Stimulated activated CD4-positive, alpha-beta T cell treated with anti-CD3 and anti-CD28 coated beads, Interleukin-12 subunit alpha, Interleukin-12 subunit beta, amount 100 ng/mL, for 4 hours (primary cell): ENCODE results near the gene SHOC1.
"Not testable (repeated sequence)": the region's sequence is repeated elsewhere in the genome, so short reads cannot be mapped to it uniquely, and the experiment has no call there.

ENCODE experiments used
- DNase-seq: peaks from one replicate; pipeline ENCODE4 v3.0.0-alpha.2; 2020

Gene SHOC1

DNA sequence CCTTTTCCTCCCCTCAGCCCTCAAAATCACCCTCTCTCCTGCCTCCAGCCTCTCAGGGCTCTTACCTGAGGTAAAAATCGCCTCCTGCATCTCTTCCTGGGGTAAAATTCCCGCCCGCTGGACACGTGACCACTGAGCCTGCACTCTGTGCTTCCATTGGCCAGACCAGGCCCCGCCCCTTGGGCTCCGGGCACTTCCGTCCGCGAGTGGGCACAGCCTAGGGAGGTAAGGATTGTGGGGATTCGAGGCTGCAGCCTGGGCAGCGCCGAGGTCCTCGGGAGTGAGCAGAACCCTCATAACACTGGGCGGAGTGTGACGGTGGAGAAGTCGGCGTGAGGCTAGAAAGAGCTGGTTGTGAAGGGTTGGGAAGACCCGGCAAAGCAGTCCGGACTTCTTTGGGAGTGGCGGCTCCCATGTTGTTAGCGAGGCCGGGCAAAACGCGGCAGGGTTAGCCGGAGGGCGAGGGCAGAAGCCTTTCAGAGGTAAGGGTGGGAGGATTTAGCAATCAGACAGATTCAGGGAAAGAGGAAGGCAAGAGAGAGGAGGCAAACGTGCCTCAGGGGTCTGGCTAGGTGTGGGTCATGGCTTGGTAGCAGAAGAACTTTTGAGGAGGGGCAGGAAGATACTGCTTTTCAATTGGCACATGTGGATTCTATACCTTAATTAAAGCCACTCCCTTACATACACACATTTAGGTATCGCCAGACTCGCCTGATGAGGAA, at the start of gene SHOC1:
SHOC1 (minus strand) TSS at position 103 of the 722 bp plus-strand sequence. CDS start 3,519 bp downstream, outside the sequence.
- DNase-seq = no peak

DNA sequence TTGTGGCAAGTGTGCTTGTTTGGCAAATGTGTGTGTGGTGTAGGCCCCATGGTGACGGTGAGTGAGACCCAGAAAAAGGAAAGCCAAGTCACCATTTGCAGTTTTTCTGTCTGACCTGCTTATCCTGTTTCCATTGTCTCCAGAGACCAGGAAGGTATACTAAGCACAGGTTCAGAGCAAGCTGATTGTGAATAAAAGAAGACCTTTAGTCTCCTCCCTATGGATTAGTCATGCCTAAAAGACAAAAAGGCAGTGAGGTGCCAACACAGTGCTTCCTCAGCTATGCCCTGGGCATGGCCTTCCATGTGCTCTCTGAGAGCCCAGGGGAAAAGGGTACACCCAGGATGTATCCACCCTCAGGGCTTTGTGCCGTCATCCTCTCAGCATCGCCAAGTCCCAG, 49.2 kb upstream of the SHOC1 start:
- DNase-seq = no peak

DNA sequence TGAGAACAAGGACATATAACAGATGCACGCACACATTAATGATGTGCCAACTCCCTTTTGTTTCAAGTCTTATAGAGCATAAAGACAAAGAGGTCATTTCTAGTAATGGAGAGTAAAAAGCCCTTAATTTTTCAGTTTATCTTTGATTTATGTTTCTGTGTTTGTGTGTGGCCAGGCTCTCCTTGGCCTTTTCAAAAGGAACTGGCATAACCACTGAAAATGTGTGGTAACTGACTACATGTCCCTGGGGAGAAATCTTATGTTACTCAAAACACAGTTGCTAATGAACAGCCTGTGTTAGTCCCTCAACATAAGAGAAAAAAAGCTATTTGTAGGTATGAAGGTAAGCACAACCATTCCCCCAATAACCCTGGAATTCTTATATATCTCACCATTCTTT, 47.6 kb upstream of the SHOC1 start:
- no peak for DNase-seq

DNA sequence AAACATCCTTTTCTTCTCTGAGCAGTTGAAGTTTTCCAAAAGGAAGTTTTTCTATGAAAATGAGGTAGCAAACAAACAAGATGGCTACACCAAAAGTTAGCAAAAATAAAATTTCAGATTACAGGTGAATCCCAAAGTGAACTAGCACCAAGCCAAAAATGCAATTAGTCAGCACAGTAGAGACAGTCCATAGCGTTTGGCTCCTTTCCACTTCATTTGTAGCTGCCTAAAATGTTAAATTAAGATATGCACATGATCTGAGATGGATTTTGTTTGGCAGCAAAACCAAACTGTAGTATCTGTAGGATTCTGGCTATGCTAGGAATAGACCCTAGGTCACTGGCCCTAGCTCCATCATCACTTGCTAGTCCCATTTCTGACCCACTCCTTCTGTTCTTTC, 45.7 kb upstream of the SHOC1 start:
- no peak for DNase-seq

DNA sequence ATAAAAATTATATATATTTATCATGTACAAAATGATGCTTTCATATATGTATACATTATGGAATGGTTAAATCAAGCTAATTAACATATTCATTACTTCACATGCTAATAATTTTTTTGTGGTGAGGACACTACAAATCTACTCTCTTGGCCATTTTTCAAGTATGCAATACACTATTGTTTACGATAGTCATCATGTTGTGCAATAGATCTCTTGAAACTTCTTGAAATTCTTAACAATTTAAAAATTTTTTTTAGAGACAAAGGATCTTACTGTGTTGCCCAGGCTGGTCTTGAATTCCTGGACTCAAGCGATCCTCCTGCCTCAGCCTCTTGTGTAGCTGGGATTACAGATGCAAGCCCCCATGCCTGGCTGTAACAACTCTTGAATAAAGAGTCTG, 45.2 kb upstream of the SHOC1 start:
- no peak for DNase-seq

DNA sequence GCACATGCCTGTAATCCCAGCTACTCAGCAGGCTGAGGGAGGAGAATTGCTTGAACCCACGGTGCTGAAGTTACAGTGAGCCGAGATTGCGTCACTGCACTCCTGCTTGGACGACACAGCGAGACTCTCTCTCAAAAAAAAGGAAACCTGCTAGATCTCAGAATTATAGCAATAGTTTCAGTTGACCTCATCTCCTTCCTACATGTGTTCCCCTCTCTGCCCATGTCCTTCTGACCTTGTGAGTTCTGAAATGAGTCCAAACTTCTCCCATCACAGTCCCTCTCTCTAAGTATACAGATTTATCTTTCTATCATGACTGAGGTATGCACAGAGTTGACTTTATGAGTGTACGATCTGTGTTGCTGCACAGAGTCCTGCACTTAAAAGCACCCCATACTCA, 44.6 kb upstream of the SHOC1 start:
- no peak for DNase-seq

DNA sequence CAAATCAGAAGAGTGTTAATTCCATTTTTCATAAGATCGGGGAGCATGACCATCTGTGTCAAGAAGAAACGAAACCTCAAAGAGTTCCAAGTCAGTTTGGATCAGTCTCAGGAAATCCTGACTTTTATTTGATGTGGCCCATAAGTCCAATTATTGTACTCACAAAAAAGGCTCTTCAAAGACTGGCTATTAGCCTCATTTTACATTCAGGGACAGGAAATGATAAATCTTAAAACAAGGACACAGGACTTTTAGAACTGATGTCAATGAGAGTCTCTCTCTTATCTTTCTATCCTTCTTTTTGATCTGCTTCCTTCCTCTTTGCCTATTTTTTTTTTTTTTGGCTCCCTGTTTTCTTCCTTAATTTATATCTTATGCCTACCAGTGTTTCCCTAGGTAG, 43.7 kb upstream of the SHOC1 start:
- DNase-seq = no peak

DNA sequence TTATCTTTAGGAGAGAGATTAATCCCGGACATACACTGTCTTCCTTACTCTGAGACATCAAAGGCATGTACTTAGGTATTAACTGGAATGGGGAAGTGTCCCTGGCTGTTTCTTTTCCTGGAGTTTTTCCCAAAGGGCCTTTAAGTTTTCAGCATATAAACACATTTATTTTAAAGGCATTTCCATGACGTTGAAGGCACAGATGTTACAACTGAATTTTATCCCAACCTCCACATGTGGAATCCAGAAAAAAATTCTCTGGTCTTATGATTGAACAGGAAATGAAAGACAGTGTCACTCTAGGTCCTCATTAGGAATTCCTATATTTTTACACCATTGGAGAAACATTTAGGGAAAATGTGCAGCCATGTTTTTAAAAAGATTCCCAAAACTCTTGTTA, 41.6 kb upstream of the SHOC1 start:
- no peak for DNase-seq

DNA sequence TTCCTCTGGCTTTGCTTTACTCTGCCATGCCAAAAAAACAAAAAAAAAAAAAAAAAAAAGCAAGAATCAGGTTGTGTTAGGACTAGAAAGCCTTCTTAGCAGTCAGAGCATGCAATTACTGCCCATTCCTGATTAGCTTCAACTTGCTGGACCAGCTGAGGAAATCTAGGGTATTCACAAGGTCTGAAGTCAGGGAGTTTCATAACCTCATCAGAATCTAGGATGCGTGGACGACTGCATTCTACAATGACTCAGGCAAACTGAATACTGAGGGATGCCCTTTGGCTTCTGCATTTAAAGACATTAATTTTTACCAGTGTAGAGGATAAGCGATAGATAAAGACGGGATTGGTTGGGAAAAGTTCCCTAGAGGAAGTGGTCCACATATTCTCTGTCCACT, 39.2 kb upstream of the SHOC1 start:
- no peak for DNase-seq

DNA sequence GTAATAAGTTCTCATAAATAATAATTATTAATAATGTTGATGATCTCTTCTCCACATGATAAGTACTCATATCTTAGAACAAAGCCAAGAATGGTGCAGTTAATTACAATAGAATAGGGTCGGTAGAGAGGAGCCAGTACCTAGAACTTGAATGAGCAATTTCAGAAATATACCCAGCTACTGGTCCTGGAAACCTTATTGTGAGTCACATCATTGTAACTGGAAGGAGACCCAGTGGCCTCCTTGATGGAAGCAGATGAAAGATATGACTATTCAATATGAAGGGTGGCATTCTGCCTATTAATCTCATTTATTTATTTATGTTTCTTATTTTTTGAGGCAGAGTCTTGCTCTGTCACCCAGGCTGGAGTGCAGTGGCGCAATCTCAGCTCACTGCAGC, 37.7 kb upstream of the SHOC1 start:
- no peak for DNase-seq

DNA sequence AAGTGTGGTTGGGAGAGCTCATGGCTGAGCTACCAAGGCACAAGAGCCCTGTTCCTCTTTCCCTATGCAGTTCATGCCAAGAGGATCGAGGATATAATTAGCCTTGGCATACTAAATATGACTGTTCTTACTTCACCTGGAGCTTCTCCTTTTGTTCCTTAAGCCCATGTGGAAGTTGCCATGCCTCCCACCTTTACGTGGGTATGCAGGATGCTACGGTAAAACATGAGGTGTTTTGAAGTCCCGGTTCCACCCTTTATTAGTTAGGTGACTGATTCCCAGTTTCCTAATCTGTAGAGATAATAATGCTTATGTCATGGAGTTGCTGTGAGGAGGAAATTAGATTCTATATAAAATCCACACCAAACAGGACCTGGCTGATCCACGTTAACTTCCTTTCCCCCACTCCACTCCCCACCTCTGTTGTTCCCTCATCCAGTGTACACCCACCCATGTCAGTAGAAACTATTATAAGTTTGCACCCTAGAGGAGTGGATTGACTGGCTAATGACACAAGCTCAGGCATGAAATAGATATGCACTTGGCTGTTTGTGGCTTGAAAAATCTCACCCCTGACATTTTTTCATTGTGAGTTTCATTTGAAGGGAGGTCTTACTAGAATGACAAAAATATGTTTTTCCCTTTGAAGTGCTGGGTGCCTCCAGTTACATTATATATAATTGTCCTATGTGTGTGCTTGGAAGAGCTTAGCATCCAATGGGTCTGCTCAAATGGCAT, 36.8 kb upstream of the SHOC1 start:
- DNase-seq = no peak

DNA sequence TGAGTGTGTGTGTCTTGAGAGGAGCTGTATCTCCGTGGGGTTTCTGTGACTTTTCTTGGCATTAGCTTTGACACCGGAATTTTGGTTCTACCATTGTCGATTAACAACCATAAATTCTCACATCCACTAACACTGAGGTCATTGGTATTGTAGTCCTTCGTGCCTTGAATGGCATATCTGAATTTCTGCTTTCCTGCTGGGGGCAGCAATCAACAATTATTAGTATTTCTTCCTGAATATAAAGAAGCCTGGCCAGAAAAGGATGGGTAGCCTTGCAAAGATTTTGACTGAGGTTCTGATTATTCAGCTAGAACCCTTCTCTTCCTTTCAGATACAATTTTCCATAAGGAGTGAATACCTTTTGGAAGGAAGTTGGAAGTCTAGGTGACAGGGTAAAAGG, 33.5 kb upstream of the SHOC1 start:
- no peak for DNase-seq

DNA sequence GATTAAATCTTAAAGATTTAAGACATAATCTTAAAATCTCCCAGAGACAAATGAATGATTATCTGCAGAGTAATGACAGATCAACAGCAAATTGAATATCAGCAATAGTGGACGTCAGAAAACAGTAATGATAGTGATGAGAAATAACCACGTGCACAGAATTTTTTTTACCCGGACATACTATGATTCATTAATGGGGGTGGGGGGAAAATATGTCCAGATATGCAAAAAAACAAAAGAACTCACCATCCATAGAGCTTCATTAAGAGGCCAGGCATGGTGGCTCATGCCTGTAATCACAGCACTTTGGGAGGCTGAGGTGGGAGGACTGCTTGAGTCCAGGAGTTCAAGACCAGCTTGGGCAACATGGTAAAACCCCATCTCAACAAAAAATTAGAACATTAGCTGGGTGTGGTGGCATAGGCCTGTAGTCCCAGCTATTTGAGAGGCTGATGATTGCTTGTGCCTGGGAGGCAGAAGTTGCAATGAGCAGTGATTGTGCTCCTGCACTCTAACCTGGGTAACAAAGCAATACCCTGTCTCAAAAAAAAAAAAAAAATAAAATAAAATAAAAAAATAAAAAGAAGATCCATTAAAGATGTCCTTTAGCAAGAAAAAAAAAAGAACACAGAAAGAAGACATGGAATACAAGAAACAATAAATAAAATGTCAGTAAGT, 30.9 kb upstream of the SHOC1 start:
- no peak for DNase-seq

DNA sequence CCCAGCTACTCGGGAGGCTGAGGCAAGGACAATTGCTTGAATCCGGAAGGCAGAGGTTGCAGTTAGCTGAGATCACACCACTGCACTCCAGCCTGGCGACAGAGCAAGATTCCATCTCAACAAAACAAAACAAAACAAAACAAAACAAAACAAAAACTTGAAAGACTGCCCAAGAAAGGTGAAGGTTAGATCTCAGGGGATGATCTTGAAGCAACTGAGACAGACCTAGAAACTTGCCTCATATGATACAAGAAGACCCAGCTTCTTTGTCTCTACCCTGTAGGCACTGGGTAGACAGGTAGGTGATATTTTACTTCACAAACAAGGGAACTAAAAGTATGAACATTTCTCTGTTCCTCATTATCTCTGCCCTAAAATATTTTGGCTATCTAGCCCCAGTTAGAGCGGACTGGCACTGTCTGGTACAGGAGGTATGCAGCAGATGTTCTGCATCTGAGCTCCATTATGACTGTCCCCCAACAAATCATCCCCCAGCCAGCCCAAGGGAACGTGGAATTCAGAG, 26.3 kb upstream of the SHOC1 start:
- no peak for DNase-seq

DNA sequence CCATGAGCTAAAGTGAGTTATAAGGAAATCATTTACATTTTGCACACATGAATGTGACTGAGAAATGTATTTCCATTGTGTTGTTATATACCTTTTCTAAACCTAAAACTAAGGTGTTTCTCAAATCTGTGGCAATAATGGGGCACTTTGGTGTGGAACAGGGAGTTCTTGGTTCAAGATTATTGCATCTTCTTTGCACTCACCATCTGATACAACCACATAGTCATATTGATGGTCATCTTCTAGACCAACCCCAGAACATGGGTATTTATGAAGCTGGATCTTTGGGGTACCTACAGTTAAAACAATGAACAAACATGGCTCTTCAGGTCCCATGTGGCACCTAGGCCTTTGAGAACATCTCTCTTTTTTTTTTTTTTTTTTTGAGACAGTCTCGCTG, 24.6 kb upstream of the SHOC1 start:
- no peak for DNase-seq

DNA sequence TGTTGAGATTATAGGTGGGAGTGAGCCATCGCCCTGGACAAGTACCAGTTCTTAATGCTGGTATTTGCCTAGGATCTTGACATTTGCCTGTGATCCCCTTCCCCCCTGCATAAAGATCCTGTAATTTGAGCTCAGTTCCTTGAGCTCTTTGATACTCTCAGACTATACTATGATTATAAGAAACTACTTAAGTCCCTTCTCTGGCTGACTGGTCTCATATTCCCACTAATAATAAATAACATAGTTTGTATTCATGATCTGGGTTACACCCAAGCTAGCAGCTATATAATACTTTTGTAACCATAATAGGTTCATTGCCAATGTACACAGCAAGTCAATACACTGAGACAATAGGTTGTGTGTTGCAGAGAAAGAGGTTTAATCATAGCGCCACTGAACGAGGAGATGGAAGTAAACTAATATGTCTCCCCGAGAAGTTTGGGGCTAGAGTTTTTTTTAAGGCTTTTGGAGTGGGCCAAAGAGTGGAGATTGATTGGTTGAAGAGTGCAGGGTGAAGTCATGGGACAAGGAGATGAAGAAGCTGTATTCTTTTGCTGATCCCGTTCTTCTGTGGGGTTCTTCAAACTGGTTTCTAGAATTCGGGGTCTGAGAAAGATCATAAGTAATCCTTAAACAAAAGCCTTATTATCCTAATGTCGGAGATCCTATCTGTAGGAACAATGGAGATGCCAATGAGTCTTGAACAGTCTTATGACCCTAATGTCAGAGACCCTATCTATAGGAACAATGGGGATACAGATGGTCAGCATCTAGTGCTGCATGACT, 20.7 kb upstream of the SHOC1 start:
- DNase-seq = no peak

DNA sequence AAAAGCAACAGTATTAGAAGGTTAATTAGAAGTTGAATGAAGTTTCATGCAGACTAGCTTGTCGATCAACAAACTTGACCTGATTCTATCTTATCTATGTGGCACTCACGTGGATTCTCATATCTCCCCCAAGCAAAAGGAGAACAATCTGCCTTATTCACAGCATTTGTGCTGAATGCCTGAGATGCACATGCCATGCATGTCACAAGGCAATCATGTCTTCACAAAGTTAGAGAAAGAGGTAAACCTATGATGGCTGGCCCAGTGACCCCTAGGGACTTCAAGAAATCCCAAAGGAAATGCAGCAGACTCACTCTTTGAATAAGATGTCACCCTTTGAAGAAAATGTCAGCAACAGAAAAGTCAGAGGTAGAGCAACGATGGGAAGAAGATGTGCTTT, 17.6 kb upstream of the SHOC1 start:
- no peak for DNase-seq

DNA sequence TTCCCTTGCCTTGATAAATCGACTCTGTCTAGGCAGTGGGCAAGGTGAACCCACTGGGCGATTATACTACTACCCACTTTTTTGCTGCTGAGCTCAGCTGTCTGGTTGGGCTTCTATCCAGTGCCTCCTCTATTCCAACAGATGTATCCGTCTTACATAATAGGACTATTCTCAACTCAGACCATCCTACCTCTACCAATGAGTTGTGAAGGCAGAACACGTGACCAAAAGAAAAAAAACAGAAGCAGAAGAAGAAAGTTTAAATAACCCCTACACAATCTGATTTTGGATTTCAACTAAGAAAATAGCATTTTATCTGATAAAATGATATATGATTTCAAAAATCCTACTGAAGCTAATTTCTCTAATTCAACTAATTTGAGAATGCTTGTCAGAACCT, 16.2 kb upstream of the SHOC1 start:
- no peak for DNase-seq

DNA sequence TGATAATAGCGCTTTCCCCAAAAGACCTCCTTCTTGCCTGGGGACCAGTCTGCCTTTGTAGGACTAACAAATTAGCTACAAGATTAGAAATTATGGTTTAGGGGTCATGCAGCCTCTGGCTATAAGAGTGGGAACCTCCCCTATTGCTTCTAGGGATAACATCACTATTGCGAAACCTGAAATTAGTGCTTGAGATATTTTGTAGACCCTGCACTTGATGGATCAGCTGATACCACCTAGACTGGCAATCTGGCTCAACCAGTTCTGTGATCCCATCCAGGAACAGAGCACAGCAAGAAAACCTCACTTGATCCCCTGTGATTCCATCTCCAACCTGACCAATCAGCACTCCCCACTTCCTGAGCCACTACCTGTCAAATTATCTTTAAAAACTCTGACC, 15.7 kb upstream of the SHOC1 start:
- DNase-seq = not testable (repeated sequence)

DNA sequence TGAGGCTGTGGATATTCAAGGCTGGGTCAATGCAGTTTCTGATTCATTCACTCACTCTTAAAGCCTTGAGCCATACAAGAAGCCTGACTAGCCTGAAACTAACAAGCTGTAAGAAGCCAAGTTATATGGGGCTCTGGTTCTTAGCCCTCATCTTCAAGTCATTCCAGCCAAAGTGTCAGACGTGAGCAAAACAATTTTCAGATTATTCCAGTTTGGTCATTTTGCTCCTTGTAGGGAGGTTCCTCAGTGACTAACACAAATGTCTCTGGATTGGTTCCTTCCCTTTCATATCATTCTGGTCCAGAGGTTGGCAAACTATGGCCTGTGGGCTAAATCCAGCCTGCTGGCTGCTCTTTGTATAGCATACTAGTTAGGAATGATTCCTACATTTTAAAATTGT, 12.5 kb upstream of the SHOC1 start:
- DNase-seq = no peak

DNA sequence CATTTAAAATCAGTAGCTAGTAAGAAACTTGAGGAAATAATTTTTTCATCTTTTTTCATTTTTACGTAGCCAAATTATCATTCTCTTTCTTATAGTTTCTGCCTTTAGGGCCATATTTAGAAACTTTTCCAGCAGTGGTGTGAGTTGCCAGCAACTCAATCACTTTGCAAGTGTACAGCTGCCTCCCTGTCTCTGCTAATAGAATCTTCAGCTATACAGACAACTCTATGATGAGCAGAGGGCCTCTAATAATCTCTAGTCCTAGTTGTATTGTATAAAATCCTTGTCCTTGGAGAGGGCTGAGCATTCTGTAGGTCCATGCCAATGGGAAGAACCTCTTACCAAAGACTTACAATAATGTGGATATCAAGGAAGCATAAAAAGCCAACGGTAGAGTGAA, 11.5 kb upstream of the SHOC1 start:
- no peak for DNase-seq

DNA sequence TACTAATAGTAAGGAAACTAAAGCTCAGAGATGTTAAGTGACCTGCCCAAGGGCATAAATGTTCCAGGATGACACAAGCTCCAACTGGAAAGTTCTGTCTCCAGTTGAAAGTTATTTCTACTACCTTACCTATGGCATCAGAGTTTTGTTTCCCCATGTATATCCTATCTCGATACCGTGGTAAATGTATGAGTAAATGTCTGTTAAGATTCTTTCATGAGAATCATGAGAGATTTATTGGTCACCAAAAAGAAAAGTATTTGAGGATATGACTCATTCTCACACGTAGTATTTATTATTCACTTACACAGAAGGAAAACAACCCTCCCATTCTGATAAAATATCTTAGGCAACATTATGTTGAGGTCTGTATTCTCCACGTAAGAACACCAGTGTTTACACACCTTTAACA, 11.1 kb upstream of the SHOC1 start:
- DNase-seq = no peak

DNA sequence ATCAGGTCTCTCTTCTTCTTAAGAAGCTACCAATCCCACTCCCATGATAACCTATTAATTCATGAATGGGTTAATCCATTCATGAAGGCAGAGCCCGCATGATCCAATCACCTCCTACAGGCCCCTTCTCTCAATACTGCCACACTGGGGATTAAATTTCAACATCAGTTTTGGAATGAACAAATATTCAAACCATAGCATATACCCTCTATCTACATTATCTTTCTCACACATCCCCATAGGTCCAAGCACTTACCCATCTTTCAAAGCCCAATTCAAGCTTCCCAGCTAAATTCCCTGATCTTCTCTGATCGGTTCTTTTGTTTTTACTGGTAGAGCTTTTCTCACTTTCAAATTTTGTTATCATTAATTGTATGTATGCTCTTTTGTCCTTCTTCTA, 10.5 kb upstream of the SHOC1 start:
- DNase-seq = no peak
